Measurements from ENCODE around the gene FRMD8.
A peak's percentile ranks its signal among the peaks of the same experiment; 100 is the strongest.

FRMD8 gene

DNA sequence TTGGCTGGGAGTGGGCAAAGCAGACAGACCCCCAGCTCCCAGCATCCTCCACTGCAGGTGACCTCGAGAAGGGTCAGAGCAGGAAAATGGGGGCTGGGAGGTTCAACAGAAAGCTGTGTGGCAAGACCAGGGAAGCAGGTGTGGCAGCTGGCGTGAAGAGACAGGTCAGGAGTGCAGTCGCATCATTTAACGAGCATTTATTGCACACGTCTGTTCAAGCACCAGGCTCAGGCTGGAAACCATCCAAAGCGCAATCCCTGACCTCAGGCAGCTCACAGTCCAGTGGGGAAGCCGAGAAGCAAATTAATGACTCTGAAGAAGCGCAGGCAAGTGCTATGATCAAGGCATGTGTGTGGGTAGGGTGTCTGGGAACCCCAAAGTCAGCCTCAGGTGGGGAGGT, 11.4 kb upstream of the FRMD8 start:
- no peak for DNase-seq (ENCODE audit: low read depth)

DNA sequence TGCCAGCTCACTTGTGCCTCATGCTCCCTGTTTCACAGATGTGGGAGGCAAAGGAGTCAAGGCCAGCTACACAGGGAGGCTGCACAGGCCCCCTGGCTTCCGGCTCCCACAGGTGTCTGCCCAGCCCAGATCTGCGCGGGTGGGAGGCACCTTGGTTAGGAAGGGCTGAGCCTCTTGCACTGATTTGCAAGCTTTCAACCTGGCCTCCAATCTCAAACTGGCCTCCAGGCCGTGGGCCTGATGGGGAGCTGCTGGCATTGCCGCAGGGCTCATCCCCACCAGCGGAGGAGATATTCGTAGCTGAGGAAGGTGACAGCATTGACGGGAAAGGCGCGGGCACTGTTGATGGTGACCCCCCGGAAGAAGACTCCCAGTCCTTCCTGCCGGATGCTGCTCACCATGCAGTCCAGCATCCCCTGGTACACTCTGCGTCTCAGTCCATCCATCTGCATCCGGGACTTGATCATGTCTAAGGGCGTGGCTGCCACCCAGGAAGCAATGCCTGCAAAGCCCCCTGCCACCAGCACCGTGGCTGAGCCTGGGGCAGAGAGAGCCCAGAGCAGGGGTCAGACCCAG, 10.2 kb upstream of the FRMD8 start:
- no peak for DNase-seq (ENCODE audit: low read depth)

DNA sequence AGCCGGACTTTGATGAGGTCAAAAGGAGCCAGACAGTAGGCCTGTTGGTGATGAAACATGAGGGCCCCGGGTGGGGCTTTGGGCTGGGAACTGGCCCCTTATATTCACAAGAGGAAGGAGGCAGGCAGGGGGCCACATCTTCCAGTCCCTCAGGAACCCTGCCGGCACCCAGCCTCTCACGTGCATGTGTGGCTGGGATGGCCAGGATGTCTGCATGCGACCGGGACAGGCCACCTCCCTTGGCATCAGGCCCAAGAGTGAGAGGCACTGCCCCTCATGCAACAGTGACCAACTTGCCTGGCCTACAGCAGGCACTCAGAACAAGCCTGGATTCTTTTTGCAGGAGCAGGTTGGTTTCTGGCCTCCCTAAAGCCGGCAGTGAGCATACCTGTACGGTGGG, 9.4 kb upstream of the FRMD8 start:
- no peak for DNase-seq (ENCODE audit: low read depth)

DNA sequence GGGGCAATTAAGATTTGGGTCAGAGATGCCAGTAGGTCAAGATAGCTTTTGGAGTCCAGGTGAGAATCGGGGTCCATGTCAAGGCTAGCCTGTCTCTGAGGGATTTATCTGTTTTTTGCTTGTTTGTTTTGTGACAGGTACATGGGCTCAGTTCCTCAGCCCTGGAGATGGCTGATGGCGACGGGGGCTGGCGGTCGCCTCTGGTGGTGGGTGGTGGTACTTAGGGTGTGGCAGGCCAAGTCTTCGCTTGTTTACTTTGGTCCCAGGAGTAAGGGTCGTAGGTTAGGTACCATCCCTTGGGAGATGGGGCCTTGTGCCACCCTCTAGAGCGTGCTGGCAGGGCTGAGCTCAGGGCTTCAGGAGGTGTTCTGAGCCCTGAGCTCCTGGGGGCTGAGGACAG, 8.7 kb upstream of the FRMD8 start:
- no peak for DNase-seq (ENCODE audit: low read depth)

DNA sequence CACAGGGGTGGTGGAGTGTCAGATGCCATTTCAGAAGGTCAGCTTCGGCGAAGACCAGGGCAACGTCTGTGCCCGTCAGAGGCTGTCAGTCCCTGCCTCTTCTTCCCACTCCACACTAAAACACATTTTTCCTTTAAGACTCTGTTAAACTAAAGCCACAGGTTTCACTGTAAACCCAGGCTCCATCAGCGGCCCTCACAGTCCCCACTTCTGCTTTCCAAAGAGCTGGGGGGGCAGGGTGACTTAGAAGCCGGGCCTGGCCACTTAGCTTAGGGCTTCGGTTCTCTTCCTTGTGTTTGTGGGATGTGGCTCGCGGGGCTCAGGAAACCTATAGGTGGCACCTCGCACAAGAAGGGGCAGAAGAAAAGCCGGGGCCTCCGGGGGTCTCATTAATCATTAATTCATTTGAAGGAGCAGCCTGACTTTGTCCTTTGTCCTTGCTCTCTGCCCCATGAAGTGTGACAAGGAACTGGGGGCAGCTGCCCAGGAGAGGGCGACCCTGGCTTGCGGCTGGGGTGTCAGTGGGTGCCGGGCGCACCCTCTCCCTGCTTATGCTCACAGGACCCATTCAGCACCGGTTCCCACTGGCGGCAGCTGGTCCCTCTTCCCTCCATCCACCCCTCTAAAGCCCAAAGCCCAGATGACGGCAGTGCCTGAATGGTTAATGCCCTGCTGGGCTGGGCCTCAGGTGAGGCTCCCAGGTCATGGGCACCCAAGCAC, 8.1 kb upstream of the FRMD8 start:
- no peak for DNase-seq (ENCODE audit: low read depth)

DNA sequence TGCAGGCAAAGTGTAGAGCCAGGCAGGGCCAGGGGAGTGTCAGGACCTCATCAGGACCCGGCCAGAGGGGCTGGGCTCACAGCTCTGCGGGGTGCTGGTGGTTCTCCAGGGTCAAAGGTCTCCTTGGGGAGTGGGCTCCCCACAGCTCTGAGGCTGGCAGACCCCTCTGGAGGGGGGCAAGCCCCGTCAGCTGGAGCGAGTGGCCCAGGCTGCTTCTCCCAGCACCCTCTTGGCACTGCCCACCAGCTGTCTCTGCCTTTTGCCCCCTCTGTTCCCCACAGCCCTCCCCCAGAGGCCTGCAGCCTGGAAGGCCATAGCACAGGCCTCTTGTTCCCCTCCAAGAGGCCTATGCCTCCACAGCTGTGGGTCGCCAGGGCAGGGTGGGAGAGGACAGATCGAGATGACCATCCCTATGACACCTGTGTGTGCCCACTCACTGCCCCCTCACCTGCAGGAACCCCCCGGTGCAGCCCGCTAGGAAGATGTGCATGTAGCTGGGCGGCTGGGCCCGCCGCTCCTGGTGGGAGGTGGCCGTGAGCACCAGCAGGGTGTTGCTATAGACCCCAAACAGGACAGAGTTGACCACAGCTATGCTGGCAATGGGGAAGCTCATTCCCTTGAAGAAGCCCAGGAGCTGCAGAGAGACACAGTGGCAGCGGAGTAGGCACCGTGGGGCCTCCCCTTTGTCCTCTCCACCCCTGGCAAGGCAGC, 7.4 kb upstream of the FRMD8 start:
- DNase-seq (ENCODE audit: low read depth): no peak

DNA sequence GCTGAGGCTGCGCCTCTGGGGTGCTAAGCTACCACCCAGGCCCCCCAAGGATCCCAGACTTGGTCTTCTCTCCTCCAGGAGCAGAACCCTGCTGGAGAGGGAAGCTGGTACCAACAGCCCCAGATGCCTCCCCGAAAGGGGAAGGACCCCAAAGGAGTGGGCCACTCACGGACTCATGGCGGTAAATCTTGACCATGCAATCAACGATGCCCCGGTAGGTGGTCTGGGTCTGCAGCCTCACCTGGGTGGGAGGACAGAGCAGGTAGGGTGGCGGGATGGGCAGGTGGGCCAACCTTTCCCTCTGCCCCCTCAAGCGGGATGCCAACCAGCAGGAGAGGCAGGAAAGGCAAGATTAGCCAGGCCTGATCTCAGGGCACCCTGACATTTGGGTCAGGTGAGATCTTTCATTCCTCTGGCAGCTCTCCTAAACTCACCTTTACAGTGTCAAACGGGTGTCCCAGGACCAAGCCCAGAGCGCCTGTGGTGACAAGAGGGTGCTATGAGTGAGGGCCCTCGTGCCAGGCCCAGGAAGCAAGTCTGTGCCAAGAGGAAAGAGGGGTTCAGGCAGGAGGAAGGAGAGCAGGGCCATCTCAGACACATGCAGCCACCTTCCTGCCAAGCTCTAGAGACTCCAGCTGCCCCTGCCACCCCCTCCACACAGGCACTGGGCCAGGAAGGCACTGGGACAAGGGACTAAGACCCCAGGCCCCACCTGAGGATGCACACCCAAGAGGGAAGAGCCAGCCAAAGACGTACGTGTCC, 6.6 kb upstream of the FRMD8 start:
- DNase-seq (ENCODE audit: low read depth): no peak

DNA sequence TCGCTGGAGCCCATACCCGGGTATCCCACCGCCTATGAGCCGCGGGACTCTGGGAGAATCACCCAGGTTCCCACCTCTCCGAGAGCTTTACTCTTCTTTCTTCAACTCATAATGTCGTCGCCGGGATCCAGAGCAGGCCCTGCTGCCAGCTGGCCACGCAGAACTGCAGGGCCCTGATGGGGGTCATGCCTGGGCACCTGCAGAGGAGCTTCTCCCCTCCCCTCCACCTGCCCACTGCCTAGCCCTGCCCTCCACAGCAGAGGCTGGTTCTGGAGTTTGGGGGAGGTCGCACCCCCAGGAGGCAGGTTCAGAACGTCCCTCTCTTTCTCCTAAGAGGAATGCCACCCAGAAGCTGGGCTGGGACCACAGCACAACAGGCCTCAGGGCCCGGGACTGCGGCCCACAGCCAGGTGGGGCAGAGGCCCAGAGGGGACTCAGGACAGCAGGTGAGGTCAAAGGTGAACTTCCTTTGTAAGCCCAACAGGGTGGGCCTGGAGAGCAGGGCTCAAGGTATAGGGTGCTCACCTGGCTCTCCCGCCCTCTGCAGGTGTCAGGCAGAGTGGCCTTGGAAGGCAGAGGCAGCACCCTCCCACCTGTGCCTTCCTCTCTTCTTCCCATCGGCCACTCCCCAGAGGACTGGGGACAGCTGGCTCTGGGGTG, 5.8 kb upstream of the FRMD8 start:
- no peak for DNase-seq (ENCODE audit: low read depth)

DNA sequence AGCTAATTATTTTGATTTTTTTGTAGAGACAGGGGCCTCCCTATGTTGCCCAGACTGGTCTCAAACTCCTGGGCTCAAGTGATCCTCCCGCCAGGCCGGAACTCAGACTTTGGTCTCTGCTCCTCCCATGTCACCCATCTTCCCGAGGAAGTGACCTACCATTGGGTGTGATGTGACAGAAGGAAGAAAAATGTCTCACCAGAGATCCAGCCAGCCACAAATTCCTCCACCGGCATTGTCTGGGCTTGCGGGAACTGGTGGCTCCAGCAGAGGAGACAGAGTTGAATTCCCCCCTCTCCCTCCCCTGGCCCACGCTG, 4.8 kb upstream of the FRMD8 start:
- DNase-seq (ENCODE audit: low read depth): no peak

DNA sequence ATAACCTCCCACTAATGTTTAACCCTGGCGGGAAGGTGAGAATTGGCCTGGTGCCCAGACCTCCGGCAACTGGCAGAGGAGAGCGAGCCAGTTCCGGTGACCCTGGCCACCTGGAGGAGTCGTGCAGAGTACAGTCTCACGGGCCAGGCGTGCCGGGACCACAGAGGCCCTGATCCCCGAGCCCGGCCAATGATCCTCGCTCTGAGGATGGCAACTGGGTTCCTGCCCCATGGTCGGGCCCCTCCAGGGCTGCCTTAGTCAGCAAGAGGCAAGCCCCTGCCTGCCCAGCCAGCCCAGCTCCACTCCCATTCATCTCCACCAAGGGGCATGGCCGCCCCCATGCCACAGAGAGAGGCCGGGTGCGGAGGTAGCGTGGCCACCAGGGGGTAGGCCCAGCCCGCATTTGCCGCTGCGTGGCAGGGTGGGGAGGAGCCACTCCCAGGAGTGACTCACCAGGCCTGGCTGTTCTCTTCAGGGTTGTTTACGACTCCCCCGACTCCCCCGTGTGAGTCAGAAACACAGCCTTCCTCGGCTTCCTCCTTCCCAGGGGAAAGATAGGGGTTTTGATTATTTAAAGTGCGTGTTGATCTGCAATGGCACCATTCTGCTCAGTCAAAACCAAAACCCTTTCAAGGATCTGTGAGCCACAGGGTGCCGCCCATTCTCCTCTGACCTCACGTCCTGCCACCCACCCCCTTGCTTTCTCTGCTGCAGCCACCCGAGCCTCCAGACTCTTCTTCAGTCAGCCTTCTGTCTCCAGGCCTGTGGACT, 4.2 kb upstream of the FRMD8 start, which contains the start of gene SLC25A45:
TSS of gene SLC25A45 (minus strand) at position 614 of the 771 bp plus-strand sequence. CDS start 695 bp downstream, outside the sequence.
- DNase-seq (ENCODE audit: low read depth): peak; percentile 87

DNA sequence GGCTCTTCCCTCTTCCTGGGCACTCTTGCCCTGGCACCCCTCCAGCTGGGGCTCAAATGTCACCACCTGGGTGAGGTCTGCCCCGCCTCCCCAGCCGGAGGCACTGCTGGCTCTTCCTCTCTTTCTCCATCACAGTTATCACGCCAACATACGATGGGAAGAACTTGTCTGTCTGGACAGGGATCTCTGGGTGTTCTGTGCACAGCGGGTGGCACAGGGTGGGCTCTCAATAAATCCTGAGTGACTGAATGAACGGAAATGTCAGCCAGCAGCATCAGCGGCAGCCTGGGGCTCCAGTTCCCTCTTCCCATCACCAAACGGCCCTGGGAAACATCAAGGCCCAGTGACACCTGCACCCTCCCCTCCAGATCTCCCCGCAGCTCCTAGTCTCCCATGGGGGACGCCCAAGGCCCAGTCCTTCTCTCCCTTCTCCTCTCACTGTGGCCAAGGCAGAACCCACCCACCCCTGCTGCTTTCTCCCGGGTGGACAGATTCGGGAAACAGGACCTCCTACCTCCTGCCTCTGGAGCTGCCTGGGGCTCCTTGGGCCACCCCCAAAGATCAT, 3.6 kb upstream of the FRMD8 start:
- DNase-seq (ENCODE audit: low read depth): no peak

DNA sequence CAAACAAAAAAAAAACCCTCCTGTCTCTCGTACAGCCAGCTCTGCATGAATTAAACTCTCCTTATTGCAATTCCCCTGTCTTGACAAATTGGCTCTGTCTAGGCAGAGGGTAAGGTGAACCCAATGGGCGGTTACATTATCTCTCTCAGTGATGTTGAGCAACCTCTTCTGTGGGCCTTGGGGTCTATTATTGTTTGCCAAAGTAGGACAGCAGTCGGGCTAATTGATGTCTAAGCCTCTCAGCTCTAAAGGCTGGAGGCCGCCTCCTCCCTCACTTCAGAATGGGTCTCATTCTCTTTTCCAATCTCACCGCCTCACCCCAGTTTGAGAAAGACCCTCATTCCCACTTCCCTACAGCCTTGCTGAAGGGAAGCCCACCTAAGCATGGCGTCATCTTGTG, 2.7 kb upstream of the FRMD8 start:
- DNase-seq (ENCODE audit: low read depth): no peak

DNA sequence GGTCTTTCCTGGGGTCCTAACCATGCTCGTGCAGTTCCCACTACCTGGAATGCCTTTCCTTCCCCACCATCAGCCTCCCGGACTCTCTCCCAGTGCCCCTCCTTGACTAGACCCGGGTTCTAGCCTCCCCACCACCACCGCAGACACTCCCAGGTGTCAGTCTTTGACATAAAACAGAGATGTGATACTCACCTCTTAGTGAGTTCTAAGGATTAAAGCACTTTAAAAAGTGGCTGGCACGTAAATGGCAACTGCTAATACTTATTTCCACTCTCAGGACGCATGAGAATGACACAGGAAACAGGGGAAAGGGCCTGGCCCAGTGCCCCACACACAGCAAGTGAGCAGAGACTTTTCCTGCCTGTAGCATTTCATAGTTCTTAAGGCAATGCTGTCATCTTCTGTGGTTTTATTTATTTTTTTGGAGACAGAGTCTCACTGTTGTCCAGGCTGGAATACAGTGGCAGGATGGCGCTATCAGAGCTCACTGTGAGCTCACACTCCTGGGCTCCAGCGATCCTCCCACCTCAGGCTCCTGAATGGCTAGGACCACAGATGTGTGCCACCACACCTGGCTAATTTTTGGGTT, 2.0 kb upstream of the FRMD8 start:
- DNase-seq (ENCODE audit: low read depth): no peak

DNA sequence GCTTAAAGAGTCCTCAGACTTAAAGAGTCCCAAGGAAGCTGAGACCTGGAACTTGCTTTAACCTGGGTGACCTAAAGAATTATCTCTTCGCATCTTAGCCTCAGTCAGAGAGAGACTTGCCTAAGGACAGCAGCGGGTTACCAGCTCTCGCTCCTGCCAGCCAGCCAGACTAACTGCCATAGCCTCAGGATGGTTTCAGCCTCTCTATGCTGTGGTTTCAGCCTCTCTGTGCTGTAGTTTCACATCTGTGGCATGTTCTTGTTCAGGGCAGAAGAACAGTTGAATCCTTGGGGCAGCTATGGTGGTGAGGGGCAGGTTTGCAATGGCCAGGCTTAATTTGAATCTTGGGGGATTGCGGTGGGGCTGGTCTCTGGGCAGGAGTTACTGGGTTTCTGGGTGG, 2.3 kb downstream of the FRMD8 start:
- no peak for DNase-seq (ENCODE audit: low read depth)

DNA sequence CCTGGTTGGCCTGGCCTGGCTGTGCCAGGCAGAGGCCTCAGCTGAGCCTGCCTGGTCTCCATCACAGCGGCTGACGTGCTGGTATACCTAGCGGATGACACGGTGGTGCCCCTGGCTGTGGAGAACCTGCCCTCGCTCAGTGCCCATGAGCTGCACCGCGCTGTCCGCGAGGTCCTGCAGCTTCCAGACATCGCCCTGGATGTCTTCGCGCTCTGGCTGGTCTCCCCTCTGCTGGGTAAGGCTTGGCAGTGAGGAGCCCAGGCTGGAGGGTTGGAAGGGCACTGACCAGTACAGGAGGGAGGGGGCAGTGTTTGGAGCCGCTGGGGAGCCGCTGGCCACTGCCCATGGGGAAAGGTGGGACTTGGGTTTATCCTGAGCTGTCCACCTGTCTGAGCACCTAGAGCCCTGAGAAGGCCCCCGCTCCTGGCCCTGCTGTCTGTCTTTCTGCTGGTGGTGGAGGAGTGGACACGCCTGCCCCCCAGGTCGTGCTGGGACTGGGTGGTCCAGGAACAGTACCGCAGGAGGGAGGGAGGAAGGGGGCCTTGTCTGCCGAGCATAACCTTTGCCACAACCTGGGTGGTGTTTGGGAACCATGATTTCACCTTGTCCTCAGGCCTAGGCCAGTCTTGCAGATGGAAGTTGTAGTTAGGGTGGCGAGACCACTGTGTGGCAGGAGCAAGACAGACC, 3.0 kb downstream of the FRMD8 start:
- no peak for DNase-seq (ENCODE audit: low read depth)

DNA sequence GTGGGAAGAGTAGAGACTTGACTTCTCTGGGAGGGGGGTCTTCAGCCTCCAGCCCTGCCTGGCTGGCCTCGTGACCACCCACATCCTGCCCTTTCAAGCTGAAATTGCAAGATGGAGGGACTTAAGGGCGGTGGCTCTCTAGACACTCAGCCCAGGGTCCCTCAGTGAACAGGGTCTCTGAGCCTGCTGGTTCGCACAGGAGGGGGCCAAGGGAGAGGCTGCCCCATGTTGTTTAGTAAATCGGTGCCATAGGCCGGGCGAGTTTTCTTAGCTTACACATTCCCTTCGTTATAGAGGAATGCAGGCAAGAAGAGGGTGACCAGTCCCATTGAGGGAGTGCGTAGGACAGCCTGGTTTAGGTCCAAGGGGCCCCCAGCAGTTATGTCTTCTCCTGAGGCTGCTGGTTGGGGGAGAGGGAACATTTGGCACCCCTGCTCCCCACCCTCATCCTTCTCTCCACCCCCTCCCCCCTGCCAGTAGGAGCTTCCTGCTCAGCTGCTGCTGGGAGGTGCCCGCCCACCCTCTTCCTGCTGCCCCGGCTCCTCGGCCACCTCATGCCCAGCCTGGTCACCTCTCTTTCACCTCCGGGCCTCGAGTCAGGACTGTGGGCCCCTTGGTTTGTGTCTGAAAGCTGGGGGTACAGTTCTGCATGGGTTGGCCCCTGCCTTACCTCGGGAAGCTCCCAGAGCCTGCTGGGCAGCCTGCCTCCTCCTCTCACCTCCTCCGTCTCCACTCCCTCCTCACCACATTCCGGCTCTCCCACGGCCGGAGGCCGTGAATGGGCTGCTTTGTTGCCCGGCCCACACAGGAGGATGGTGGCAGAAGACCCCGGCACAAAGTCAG, 3.9 kb downstream of the FRMD8 start:
- DNase-seq (ENCODE audit: low read depth): no peak

DNA sequence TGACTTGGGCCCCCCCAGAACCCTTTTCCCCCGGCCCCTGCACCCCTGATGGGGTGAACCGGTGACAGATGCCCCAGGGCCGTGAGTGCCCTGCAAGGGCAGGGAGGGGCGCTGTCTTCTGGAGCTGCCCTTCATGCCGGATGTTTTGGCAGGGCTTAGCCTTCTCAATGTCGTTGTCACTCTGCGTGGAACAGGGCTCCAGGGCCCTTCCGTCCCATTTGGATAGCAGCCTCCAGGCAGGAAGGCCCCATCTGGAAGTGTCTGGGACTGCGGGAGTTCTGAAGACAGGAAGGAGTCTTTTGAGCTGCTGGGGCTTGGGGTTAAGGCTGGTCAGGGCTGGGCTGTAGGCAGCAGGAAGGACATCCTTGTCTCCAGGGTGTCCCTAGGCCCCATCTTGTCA, 4.6 kb downstream of the FRMD8 start:
- DNase-seq (ENCODE audit: low read depth): no peak

DNA sequence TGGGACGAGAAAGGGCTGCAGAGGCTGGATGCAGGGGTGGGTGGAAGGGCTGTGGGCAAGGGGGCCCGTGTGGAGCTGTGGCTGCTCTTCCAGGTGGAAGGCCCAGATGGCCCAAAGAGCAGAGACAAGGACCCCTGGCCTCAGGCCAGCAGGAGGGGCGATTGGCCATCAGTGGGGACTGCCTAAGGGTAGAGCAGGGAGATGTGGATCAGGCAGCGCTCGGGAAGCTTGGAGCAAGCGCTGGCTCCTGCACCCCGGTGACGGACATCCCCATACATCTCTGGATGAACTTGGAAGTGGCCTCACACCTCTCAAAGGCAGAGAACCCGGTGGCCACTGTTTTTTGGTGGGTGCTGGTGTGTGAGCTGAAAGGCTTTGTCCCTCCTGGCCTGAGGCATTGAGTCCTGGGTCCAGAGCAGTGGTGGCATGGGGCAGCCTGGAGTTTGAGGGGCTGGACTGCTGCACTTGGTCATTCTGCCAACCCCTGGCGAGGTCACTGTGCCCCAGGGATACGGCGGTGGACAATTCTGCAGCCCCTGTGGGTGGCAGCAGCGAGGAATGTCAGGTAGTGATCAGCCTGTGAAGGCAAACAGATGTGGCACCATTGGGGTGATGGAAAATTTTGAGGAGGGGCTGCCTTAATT, 5.9 kb downstream of the FRMD8 start:
- no peak for DNase-seq (ENCODE audit: low read depth)

DNA sequence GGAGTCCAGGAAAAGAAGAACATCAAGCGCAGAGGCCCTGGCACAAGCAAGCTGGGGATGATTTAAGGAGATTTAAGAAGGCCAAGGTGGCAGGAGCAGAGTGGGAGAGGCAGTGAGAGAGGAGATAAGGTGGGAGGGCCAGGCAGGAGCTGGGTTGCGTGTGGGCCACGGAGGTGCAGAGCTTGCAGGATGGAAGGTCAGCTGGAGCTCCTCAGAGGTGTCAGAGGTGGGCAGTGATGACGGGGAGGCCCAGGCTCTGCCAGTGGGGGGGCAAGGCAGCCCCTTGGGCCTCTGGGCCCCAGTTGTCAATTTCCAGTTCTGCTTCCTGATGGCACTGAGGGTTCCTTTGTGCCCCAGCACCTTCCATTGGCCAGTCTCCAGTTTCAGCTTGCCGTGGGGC, 6.5 kb downstream of the FRMD8 start:
- DNase-seq (ENCODE audit: low read depth): no peak
